ENCODE measurements around the gene ARSB. TPM values are rescaled to one million over a fixed set of nuclear protein-coding genes. Genes with fewer than 3 reads are reported as not detected.

The ARSB gene
- total and polyA plus RNA-seq, 2 donors (not counting 1 experiment from before 2014, with no cell fraction given): 4.6 to 9.8 TPM

DNA sequence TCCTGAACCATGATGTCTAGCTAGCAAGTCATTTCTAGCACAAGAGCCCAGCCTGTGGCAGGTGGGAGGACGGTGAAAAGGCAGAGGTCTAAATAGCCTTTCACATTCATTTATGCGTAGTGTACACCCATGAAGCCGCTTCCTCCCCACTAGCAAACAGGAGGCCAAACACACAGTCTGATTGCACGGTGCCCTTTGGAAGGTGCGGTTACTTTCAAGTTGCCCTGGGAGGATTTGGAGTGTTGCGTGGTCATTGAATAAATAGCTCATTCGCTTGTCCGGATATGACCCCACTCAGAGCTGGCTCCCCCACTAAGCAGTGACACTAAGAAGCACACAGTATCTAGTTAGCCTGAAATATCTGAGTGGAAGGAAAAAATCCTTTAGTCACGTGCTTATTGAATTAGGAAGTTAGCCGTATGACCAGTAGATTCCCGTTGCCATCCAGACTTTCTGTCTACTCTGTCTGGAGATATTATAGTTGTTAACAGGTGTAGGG lies 664 bp upstream of the ARSB start:
- ChIA-PET CTCF (interaction anchor here (0.7 to 4.6 kb wide), 12 partner anchors 10 to 665 kb away, joined by 3 to 41 read pairs (median 4); partner anchors contain the start of gene SCAMP1), POLR2A (interaction anchor here (0.9 to 1.4 kb wide), 2 partner anchors 250 to 1494 kb away, joined by 4 to 5 read pairs; partner anchors contain the start of genes JMY and WDR41)
- ATAC-seq (ENCODE audit: low read depth): peak; percentile 19
- Histone ChIP-seq H3K9ac (ENCODE audit: low read length) (peak overlapping the region; percentile 78), H3K27me3 (replicated peaks in 1 of 4; ENCODE audit: control extremely low read depth in 1 of 4, control insufficient read depth in 3 of 4, insufficient read depth in 4 of 4, low read length in 3 of 4) (no peaks in the 10 kb centered on the region), H3K4me2 (replicated peaks; ENCODE audit: low read depth, low read length, poor library complexity, severe bottlenecking) (peak overlapping the region; percentile 79), H3K36me3 (replicated peaks in 1 of 2; ENCODE audit: control extremely low read depth in 1 of 2, control insufficient read depth in 1 of 2, extremely low read depth in 1 of 2, insufficient read depth in 2 of 2, low read length in 1 of 2) (no peaks in the 10 kb centered on the region), H2AFZ (ENCODE audit: insufficient read depth, low read depth, low read length, poor library complexity, severe bottlenecking) (peak overlapping the region; percentile 96), H3K79me2 (ENCODE audit: control insufficient read depth, insufficient read depth, low read length) (peaks cover 15% of the 10 kb centered on the region), H3K27ac (ENCODE audit: low read length in 2 of 2) (peak overlapping the region; percentile 67 to 89), H4K20me1 (ENCODE audit: control insufficient read depth, insufficient read depth, low read length, poor library complexity, severe bottlenecking) (no peaks in the 10 kb centered on the region), H3K9me3 (ENCODE audit: control extremely low read depth in 1 of 3, control insufficient read depth in 2 of 3, insufficient read depth in 1 of 3, low read length in 2 of 3) (no peaks in the 10 kb centered on the region), H3K4me3 (ENCODE audit: control extremely low read depth in 1 of 5, extremely low read depth in 1 of 5, insufficient read depth in 1 of 5, low read depth in 2 of 5, low read length in 4 of 5) (peak overlapping the region; percentile 44 to 85 (median 73)), H3K4me1 (ENCODE audit: control insufficient read depth in 2 of 2, insufficient read depth in 2 of 2, low read length in 2 of 2) (peaks cover 18 to 24% of the 10 kb centered on the region in 2 donors)
- peak; percentile 67 for DNase-seq
- H3K27ac Mint-ChIP-seq: peak overlapping the region; percentile 98
- no CpG with 5 or more reads among the region's 11 CpGs for WGBS (ENCODE audit: insufficient coverage)
- no peaks in the 10 kb centered on the region for H3K27me3 Mint-ChIP-seq
- intact Hi-C loops (cut with micrococcal nuclease): loop anchor here (2.0 to 10.0 kb wide), 12 partner anchors 35 to 1951 kb away; partner anchors contain the start of genes AGGF1, HOMER1, JMY and MTX3
- no peaks in the 10 kb centered on the region for H3K9me3 Mint-ChIP-seq (ENCODE audit: insufficient read depth)
- TF ChIP-seq, protein P1, sequence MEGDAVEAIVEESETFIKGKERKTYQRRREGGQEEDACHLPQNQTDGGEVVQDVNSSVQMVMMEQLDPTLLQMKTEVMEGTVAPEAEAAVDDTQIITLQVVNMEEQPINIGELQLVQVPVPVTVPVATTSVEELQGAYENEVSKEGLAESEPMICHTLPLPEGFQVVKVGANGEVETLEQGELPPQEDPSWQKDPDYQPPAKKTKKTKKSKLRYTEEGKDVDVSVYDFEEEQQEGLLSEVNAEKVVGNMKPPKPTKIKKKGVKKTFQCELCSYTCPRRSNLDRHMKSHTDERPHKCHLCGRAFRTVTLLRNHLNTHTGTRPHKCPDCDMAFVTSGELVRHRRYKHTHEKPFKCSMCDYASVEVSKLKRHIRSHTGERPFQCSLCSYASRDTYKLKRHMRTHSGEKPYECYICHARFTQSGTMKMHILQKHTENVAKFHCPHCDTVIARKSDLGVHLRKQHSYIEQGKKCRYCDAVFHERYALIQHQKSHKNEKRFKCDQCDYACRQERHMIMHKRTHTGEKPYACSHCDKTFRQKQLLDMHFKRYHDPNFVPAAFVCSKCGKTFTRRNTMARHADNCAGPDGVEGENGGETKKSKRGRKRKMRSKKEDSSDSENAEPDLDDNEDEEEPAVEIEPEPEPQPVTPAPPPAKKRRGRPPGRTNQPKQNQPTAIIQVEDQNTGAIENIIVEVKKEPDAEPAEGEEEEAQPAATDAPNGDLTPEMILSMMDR (IDR thresholded peaks at IDR 0.05): no peak
- no peak for TF ChIP-seq EZH2 (IDR thresholded peaks at IDR 0.05; ENCODE audit: borderline replicate concordance, insufficient read depth, low read depth, low read length, poor library complexity, severe bottlenecking)
- peak overlapping the region; percentile 89 for H3K4me3 Mint-ChIP-seq
- peaks cover 35% of the 10 kb centered on the region for H3K4me1 Mint-ChIP-seq
